HG02870 (cell line): ENCODE measurements around the gene TMEM52.
"Not testable (repeated sequence)": the region's sequence is repeated elsewhere in the genome, so short reads cannot be mapped to it uniquely, and the experiment has no call there.

Experiments
- ATAC-seq: cut with Tn5 transposase; IDR thresholded peaks from one replicate; pipeline ENCODE4 v1.9.1; 2021; ENCODE audit warnings: mild to moderate bottlenecking, moderate library complexity; ENCODE audit not compliant: unreplicated experiment

TMEM52 gene

DNA sequence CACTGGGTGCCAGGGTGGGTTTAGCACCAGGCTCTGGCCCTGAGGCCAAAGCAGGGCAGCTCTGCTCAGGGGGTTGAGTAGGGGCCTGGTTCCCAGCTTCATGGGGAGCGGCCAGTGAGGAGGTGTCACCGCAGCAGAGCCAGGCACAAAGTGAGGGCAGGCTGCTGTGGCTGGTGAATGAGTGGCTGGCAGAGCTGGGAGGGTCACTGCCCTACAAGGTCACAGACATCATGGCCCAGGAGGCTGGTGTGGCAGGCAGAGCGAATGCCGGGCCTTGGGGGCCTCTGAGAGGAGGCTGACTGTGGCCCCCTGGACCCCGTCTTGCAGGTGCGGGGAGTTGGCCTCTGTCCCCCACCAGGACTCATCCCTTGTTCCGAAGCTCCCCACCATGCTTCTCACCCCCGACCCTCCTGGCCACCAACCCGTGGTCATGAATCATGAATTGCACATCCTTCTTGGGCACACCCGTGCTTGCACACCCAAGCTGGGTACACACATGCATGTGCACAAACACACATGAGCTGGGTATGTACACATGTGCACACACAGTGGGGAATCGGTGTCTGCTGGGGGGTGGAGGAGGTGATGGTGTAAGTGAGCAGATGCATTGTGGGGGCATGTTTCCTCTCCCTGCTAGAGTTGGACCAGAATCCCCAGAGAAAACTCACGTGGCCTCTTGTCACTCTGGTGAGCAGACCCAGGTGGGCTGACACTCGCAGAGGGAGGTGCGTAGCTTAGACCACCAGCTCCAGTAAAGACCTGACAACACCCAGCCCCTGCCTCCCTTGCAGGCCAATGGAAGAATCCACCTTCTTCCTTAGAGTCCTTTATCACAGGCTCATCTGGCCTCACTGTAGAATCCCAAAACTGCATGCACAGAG lies 23.4 kb downstream of the TMEM52 start:
- no peak for ATAC-seq

DNA sequence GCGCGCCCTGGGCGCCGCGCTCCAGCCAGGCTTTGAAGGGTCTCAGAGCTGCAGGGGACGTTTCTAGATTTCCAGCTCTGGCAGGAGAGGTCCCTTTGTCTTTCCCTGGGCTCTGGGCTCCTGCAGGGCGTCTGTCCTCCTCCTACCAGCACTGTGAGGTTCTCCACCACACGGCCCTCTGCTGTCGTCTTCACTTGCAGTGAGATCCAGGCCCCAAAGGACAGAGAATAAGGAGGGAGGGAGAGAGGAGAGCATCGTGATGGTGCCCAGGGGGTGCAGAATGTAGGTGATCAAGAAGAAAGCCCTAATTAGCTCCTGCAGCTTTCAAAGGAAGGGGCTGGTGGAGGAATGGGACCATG lies 24.0 kb downstream of the TMEM52 start:
- ATAC-seq: no peak

DNA sequence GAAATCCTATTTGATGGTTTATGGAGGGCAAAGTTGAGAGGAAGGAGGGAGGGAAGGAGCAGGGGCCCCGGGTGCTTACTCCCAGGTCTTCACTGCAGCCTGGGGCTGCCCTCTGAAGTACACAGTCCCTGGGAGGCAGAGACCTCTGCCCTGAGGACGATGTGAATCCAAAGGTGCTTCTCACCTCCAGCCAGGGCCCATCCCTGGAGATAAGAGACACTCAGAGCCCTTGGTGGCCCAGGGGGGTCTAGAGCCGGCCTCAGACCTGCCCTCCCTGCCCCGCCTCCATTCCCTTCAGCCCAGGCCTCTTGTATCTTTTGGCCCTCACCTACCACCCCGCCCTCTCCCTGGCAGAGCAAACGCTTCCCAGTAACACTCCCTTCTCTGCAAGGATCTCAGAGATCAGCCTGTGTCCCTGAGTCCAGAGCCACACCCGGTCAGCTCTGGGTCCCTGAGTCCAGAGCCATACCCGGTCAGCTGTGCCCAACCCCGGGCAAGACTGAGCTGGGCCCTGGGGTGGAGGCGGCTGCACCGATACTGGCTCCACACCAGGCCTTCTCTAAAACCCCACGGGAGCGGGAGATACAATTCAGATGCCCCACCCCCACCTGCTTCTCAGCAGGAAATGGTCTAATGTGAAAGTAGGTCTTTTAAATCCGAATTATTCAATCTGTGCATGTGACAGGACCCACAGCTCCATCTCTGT lies 24.6 kb downstream of the TMEM52 start:
- ATAC-seq: no peak

DNA sequence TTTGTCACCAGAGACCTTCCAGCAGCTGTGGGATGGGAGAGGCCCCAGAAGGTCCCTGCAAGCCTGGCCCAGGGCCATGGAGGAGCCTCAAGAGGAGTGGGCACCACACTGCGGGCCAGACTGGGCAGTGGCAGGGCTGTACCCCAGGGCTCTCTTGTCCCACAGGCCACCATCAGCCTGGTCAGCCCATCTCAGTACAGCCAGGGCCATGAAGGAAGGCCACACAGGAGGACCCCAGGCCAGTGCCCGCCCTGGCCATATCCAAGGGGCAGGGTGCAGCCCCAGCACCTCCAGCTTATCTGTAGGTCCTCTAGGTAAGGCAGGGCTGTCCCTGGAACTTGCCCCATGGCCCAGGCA lies 25.1 kb downstream of the TMEM52 start:
- ATAC-seq: no peak

DNA sequence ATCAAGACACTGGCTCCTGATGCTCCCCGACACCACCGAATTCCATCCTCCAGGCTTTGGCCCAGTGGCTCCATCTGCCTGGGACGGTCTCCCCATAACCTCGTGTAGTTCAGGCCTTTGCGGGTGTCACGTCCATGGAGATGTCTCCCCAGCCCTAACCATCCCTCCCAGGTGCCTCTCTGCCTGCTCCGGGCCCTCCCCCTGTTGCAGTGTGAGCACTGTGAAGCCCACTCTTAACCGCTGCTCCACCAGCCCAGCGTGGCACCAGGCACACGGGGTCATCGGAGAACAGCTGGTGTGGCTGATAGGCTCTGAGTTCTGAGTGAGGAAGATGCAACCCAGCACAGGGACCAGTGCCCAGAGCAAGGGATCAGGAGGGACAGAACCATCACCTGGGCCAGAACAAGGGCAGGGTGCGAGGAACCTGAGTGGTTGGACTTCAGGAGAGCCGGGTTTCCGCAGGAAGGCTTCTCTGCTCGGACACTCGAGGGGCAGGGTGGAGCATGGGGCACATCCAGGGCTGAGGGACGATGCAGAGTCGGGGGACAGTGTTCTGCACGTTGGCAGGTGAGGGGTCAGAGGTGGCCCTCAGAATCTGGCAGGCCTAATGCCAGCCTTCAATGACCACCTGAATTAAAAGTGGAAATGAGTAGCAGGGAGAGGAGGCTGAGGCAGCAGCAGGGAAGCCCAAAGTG lies 25.6 kb downstream of the TMEM52 start:
- ATAC-seq: no peak

DNA sequence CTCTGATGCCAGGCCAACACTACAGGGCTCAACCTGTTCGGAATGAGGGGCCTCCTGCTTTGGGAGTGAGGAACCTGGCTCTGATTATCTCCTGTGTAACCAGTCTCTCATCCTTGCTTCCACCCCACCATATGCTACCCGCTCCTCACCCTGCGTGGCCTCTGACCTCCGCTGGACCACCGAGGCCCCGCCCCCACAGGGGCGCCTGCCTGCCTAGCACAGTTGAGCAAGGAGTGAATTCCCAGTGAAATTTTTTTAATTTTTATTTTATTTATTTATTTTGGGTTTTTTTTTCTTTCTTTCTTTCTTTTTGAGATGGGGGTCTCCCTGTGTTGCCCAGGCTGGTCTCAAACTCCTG lies 26.3 kb downstream of the TMEM52 start:
- no peak for ATAC-seq

DNA sequence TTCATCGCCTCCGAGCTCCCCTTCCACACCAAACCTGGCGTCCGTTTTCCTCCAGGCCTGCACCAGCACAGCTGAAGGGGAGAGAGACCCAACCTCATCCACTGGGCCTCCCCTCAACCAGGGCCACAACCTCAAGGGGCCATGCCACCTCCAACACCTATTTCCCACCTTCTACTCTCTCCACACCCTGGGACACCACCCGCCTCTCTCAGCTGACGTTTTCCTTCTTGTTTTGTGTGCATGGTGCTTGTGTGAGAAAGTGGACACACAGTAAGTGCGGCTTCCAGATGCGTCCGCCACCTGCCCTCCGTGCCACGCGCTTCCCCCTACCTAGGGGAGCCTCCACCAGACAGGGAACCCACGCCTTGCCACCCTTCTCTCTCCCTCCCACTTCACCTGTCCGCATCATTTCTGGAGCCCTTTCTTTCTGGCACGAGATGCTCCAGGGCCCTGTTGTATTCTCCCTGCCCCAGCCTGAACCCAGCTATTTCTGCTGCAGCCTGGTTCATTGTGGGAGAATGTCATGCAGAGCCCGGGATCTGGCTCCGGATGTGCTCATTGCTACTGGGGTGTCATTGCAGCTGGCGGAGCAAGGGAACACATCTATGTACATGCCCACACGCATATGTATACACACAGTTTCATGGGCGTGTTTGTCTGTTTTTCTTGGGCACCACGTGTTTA lies 26.9 kb downstream of the TMEM52 start:
- ATAC-seq: no peak

DNA sequence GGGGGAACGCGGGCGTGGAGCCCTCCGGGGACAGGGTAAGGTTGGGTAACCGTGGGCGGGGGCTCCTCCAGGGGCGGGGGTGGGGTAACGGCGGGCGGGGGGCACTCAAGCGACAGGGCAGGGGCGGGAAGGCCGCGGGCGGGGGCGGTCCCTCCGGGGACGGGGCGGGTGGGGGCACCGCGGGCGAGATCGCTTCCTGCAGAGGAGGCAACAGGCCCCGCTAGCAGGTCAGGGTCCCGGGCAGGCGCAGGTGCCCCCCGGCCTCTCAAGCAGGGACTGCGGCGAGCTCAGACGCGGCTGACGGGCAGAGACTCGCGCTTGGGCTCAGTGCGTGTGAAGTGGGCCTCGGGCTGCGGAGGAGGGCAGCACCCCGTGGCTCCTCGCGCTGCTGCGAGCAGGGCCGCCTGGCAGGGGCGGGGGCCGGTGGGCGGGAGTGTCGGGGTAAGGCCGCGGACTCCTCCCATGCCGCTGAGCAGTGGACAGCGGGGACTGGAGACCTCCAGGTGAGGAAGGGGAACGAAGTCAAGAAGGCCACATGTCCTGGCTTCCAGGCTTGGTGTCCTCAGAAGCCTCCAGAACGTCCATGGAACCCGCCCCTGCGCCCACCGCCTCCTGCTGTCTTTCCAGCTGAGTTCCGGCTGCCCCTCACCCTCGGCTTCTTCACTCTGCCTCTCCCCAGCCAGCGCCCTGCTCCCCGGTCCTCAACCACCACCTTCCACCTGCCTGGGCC lies 27.6 kb downstream of the TMEM52 start:
- no peak for ATAC-seq

DNA sequence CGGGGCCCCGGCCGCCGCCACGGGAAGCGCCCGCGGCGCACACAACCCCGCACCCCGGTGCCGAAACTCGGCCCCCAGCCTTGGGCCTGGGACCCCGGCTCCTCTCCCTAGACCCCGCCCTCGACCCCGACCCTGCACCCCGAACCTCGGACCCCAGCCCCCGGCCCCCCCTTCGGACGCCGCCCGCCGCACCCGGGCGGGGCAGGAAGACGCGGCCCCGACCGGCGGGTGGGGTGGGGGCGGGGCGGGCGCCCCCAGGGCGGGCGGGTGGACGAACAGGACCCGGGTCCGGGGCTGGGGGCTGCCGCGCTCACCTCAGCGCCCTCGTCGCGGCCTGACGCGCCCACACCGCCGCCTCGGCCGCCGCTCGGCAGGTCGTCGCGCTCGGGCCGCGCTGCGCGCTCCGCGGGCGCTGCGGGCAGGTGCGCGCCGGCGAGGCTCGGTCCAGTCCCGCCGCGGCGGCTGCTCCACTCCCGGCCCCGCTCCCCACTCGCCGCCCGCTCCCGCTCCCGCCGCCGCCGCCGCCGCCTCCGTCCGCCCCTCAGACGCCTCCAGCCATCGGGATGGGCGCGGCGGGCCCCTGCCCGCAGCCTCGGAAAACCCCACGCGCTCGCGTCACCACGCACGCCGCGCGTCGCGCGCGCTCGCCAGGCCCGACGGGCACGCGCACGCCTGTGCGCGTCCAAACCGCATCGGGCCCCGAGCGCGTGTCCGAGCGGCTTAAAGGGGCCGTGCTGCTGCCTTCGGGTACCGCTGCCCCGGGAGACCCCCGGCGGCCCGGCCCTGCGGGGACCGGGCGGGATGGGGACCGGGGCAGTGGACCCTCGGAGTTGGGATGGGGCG lies 28.4 kb downstream of the TMEM52 start, which contains the start of gene GNB1:
Gene GNB1, minus strand, starts transcription at position 582 of the 843 bp plus-strand sequence. CDS start 65,634 bp downstream, outside the sequence.
- ATAC-seq: peak; percentile 64

DNA sequence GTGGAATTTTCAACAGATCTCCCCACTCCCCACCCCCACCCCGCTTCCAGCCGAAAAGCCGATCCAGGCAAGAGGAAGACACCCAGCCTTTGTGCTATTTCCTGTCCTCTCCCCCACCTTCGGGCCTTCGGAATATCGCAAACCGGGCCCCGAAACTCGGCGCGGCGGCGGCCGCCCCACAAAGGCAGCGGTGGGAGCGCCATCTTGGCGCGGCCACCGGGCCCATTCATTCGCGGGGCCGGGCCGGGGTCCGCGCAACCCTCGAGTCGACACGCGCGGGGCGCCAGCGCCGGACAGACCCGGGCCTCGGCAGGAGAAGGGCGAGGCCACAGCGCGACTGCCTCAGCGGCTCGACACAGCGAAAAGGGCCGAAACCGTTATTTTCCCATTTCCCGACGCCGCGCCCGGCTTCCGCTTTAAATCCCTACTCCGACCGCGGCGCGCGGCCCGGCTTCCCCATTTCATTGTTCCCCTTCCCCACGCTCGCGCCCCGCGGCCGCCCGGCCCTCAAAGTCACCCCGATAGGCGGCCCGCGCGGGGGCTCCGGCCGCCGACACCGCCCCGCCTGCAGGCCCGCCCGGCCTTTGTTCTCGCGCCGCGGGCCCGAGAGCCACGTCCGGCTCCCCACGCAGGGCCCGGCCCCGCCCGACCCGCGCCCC lies 29.1 kb downstream of the TMEM52 start:
- ATAC-seq: peak; percentile 29

DNA sequence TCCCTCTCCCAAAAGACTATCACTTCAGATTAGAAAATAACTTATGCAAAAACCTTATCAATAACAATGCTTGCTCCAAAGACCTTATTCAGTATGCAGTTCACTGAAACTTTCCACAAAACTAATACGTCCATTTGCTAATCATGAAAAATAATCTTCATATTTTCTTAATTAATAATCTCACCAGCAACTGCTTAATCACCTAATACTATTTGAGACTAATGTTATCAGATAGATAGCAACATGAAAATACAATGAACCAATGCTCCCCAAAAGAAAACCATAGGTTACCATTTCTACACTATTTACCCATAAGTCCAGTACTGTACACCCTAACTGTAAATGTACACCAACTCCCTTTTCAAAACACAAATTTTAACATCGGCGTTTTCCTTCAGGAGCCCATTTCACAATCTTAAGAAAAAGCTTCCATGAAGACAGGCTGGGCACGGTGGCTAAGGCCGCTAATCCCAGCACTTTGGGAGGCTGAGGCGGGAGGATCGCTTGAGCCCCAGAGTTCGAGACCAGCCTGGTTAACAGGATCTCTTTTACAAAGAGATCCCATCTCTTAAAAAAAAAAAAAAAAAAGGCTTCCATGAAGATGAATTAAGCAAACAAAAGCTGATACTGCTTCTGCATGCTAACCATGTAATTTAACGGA lies 29.9 kb downstream of the TMEM52 start:
- no peak for ATAC-seq

DNA sequence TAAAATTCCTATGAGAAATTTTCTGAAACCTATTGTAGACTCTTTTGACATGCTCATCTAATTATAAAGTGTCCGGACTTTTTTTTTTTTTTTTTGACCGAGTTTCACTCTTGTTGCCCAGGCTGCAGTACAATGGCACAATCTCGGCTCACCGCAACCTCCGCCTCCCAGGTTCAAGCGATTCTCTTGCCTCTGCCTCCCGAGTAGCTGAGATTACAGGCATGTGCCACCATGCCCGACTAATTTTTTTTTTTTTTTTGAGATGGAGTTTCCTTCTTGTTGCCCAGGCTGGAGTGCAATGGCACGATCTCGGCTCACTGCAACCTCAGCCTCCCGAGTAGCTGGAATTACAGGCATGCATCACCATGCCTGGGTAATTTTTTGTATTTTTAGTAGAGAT lies 35.2 kb downstream of the TMEM52 start:
- ATAC-seq: not testable (repeated sequence)

DNA sequence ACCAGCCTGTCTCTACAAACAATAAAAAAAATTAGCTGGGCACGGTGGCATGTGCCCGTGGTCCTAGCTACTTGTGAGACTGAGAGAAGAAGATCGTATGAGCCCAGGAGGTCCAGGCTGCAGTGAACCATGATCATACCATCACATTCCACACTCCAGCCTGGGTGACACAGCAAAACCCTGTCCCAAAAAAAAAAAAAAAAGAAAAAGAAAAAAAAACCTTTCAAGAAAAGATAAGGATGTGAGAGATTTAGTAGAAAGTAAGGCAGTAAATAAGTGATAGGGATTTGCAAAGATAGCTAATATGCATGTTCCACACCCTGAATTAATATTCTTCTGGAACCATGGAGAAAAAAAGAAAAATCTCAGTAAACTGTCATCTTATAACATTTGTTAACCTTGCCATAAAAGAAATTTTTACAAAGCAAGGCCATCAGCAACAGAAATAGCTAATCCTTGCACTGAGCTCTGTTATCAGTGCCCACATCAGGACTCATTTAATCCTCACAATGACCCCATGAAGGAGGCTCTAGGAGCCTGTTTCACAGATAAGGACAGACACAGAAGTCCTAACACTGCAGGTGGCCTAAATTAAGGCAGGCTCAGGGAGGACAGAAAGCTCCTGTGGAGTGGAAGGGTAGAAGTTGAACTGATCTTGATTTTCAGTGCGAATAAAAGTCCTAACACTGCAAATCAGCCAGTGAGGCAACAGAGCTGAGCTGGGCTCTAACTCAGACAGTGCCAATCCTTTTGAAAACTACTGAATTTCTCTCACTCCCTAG lies 35.8 kb downstream of the TMEM52 start:
- no peak for ATAC-seq

DNA sequence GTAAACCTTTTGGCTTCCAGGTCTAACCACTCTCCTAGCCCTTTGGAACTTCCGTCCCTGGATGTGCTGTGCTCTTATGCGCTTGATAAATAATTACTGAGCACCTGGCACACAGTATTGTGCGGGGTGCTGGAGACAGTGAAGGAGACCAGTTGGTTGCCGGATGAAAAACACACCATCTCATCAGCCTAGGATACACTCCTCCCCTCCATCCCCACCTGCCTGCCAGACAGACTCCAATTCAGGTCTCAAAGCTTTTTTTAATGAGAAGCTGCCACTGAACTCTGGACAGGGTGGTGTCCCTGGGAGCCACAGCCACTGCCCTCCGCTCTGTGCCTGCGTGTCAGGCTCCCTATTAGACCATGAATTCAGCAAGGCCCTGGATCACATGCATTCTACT lies 37.4 kb downstream of the TMEM52 start:
- ATAC-seq: no peak

DNA sequence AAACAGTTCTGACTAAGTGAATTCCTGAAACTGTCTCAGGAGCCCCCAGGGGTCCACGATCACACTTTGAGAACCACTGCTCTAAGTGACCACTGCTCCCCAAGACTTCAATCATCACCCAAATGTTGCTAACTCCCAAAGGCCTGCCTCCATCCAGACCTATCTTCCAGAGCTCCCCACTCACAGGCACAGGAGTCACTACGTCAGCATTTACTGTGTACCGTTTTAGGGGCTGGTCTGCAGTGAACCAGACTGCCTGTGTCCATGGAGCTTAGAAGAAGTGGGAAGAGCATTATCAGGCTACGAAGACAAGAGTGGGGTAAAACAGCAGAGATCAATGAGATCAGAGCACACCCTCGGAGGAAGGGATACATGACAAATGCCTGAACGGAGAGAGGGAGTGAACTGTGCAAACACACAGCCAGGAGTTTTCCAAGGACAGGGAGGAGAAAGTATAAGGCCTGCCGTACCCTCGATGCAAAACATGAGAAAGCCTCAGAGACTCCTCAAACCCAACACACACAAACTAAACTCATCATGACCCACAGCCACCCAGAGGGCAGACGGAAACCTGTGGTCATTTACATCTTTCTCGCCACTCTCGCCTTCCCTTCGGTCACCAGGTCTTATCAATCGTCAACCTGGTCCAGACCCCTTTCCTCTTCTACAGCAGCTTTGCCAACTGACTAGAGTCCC lies 38.3 kb downstream of the TMEM52 start:
- ATAC-seq: no peak

DNA sequence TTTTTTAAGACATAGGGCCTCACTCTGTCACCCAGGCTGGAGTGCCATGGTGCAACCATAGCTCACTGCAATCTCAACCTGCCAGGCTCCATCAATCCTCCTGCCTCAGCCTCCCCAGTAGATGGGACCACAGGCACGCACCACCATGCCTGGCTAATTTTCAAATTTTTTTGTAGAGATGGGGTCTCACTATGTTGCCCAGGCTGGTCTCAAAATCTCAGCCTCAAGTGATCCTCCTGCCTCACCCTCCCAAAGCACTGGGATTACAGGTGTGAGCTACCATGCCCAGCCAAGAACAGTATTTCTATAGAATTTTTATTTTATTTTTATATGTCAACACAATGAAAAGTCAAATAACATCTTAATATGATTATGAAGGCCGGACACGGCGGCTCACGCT lies 39.1 kb downstream of the TMEM52 start:
- no peak for ATAC-seq

DNA sequence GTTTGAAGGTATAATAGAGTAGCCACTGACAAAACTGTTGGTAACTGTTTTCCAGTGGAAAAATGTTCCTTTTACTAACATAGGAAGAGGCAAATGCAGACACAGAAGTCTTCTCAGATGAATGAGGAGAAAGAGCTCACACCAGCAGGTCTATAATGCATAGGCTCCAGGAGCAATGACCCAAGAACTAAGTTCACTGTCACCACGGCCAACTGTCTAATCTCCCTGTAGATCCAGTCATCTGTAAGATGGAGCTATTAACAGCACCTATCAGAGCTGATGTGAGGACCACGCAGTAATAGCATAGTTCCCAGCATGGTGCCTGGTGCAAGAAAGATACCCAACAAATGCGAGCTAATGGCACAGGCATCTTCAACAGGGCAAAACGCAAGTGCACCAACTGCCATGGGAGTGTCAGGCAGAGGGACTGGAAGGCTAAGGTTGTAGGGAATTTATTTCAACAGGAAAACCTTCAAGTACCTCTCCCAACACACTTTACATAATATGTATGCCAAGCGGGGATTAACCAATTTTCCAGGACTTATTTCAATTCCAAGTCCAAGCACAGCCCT lies 41.1 kb downstream of the TMEM52 start:
- ATAC-seq: no peak
